HG03108 (cell line): ENCODE measurements around the gene SETD4.
"Not testable (repeated sequence)": the region's sequence is repeated elsewhere in the genome, so short reads cannot be mapped to it uniquely, and the experiment has no call there.

Source experiments
- ATAC-seq: cut with Tn5 transposase; IDR thresholded peaks from one replicate; pipeline ENCODE4 v1.9.1; 2021; ENCODE audit warnings: moderate library complexity; ENCODE audit not compliant: unreplicated experiment

Gene SETD4

DNA sequence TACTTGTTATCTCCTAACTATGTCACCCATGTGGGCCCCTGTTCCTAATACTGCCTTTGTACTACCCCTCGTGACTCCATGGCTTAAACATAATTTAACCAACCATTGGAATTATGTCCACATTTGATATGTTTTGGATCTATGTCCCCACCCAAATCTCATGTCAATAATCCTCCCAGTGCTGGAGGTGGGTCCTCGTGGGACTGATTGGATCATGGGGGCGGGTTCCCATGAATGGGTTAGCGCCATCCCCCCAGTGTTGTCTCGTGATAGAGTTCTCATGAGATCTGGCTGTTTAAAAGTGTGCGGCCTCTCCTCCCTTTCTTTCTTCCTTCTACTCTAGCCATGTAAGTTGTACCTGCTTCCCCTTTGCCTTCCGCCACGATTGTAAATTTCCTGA is 19.3 kb upstream of the SETD4 start:
- no peak for ATAC-seq

DNA sequence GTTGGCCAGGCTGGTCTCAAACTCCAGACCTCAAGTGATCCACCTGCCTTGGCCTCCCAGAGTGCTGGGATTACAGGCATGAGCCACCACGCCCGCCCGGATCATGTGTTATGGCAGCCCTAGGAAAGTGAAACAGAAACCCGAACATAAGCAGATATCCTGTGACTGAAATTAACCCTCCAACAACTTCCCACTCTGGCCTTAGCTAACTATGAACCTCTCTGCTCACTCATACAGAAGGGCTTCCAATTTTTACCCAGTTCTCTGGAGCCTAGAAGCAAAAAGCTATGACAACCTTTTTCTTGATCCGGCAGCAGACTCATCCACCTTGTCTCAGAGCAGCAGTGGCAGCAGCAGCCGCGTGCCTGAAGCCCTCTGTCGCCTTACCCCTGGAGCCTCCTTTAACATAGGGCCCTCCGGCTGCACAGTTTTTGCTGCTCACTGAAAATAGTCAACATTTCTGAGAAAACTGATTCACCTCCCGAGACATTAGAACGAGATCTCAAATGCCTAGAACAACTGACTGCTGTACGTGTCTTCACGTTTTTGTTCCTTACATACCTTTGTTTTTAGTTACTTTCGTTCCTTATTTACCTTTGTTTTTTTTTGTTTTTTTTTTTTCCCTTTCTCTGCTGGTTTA is 18.8 kb upstream of the SETD4 start:
- ATAC-seq = no peak

DNA sequence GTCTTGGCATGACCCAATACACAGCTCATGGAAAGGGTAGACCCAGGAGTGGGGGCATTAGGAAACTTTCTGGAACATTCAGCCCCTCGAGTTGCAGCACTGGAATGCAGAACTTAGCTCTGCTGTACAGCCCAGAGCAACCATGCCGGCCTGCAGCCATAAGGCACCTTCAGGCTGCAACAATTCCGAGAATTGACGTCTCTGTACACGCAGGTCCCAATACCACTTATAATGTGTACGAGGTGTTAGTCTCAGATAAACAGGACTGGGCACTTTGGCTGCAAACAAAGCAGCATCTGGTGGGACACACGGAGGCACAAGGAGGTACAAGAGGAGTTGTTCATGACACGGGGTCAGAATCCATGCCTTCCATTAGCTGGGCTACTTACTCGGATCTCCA is 17.4 kb upstream of the SETD4 start:
- ATAC-seq = no peak

DNA sequence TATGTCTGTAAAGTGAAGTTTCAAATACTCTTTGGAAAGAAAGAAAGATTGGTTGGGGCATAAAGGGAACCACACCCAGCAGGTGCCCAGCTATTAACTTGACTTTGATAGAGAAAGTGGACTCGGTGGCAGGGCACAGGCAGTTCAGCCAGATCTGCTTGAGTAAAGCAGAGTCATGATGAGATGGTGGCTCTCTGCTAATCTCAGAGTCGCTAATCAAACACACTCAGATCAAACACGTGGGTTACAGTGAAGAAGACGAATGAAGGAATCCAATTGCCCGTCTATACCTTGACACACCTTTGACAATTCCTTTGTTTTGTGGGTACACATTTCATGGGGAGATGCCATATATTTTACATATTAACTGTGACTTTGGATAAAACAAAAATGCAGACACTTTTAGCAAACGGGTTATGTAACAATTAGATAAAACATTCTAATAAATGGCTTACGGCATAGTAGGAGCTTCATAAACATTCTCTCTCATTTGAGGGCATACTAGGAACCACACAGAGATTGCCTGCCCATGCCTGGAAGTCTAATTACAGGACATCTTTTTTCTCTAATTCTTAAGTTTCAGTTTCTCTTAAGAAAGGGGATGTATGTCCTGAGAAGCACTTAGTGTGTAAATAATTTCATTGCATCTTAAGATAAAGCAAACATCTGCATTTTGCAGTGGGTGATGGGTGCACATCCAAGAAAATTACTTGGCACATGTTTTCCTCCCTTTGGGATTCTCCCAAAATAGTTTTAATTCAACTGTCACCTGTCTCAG is 16.7 kb upstream of the SETD4 start:
- ATAC-seq = no peak

DNA sequence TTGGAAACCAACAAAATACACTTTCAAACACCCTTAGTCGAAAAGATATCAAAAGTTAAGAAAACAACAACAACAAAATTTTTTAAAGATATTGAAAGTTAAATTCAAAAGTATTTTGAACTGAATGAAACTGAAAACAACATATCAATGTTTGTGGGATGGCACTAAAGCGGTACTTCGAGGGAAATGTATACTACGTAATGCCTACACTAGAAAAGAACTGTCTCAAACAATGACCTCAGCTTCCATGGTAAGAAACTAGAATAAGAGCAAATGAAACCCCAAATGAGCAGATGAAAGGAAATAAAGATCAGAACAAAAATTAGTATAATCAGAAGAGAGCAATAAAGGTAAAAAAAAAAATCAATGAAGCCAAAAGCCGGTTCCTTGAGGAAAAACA is 15.6 kb upstream of the SETD4 start:
- no peak for ATAC-seq

DNA sequence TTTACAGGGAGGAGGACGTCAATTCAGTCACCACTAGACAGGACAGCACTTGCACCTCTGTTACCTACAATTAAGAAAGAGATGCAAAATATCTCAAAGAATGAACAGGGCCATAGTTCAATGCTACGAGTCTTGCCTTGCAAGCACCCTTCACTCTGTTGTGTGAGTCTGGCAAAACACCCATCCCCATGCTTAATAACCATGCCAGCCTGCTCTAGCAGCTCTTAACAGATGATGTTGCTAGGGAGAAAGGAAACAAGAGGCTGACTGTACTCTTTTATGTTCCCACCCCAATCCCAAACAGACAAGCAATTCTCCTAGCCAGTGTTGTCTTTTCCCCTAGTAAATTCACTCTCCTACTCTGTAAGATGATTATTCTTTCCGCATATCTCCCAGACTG is 14.8 kb upstream of the SETD4 start:
- no peak for ATAC-seq

DNA sequence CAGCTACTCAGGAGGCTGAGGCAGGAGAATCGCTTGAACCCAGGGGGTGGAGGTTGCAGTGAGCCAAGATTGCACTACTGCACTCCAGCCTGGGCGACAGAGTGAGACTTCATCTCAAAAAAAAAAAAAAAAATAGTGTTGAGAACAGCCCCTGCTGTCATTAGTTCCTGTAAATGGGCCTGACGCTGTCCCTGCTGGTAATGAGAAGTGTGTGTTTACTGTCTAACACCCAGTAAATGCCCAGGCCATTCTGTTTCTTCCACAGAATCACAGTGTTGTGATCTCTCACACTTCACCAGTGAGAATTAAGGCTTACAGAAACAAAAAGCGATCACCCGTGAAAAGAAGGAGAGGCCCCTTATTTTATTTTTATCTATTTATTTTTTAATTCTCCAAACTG is 13.6 kb upstream of the SETD4 start:
- ATAC-seq = not testable (repeated sequence)

DNA sequence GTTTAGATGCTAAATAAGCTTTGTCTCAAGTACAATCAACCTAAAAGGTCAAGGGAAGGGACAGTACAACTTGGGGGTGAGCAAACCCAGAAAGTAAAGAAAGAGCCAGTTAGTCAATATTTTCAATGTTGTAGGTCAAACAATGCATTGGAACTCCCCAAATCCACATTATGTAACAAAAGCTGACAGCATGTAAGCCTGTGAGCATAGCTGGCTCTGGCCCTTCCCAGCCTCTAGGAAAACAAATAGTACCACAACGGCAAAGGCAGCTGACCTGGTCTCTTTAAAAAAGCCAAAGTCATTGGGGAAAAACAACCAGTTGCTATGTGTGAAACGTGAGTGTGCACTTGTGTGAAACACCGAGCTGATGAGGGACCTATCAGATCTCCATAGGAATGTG is 12.9 kb upstream of the SETD4 start:
- no peak for ATAC-seq

DNA sequence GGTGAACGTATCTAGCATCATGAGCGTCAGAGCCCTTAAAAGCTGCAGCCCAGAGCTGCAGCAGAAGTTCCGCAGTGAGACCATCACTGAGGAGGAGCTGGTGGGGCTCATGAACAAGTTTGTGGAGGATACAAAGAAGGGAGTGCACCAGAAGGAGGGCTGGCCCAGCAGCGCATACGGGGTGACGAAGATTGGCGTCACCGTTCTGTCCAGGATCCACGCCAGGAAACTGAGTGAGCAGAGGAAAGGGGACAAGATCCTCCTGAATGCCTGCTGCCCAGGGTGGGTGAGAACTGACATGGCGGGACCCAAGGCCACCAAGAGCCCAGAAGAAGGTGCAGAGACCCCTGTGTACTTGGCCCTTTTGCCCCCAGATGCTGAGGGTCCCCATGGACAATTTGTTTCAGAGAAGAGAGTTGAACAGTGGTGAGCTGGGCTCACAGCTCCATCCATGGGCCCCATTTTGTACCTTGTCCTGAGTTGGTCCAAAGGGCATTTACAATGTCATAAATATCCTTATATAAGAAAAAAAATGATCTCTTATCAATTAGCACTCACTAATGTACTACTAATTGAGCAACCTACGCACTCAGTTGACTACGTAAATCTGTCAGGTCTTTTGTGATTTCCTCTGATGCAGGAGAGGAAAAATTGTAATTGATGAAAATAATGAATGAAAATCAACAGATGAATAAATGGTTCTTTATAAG is 12.3 kb upstream of the SETD4 start:
- no peak for ATAC-seq

DNA sequence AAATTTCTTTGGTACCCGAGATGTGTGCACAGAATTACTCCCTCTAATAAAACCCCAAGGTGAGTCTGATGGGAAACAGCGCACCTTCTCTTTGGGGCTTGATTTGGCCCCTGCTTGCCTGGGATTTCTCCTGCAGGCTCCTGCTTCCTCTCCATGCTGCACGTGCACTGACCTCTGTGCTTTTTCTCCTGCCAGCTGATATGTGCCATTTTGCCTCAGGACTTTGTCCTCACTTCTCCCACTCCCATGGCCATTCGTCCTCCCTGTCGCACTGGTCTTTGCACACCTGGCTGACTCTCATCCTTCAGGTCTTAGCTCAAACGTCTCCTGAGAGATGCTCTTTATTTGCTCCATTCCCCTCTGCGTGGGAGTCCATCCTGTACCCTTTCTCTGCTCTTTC is 10.7 kb upstream of the SETD4 start:
- ATAC-seq = no peak

DNA sequence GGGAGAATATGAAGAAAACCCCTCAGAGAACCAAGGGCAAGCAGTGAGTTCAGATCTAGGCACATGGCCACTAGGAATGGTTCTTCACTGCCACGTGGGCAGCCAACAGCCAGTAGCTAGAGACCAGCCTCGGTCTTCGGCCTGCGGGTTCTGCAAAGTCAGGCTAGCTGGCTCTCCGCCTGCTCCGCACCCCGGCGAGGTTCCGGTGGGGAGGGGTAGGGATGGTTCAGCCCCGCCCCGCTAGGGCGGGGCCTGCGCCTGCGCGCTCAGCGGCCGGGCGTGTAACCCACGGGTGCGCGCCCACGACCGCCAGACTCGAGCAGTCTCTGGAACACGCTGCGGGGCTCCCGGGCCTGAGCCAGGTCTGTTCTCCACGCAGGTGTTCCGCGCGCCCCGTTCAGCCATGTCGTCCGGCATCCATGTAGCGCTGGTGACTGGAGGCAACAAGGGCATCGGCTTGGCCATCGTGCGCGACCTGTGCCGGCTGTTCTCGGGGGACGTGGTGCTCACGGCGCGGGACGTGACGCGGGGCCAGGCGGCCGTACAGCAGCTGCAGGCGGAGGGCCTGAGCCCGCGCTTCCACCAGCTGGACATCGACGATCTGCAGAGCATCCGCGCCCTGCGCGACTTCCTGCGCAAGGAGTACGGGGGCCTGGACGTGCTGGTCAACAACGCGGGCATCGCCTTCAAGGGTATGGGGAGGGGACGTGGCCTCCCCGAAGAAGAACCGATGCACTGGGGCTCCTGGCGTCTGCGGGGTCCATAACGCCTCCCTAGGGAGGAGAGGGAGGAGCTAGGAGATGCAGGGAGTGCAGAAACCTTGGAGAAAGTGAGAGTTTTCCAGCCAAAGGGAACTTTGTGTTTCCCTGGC is 9.6 kb upstream of the SETD4 start, which contains the start of gene CBR1:
Gene CBR1, plus strand, starts transcription at position 312 of the 871 bp plus-strand sequence. Its CDS starts 92 bp downstream, at position 404.
- peak; percentile 95 for ATAC-seq

DNA sequence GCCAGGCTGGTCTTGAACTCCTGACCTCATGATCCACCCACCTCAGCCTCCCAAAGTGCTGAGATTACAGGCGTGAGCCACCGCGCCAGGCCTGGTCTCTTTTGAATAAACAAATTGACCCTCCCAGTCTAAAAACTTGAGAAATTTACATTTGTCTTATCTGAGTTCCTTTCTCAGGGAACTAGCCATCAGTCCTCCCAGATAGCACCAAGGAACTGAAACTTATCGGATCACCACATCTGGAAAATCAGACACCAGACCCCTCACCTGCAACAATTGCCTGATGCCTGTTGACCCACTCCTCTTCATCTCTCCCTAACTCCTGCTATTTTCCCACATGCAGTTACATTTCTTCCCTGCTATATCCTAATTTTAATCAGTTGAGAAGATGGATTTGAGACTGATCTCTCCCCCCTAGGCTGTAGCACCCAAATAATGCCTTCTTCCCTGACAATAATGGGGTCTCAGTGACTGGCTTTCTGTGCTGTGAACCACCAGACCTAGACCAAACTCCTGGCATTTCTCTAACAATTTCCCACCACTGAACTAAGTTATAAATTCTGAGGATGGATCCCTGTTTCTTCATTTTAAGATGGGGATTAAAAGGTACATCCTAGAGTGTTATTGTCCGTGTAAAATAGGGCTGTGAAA is 8.5 kb upstream of the SETD4 start:
- ATAC-seq = no peak

DNA sequence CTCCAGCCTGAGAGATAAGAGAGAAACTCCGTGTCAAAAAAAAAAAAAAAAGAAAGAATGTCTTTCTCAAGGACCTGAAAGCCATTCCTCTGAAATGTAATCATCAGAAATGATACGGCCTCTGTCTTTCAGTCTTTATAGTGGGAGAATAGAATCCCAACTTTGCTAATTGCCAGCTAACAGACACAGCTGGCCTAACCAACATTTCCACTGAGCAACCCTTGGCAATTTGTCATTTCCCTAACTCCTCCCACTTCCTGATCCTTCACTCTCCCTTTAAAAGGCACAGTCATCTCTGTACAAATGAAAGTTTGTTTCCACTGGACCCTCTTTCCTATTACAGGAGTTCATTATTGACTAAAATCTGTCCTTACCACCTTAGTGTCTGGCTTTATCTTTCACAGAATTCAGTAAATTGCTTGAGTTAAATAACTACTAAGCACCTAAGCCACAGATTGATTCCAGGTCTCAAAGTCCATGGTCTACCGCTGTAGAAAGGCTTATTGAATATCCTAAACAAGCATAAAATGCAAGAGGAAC is 5.2 kb upstream of the SETD4 start:
- ATAC-seq = no peak

DNA sequence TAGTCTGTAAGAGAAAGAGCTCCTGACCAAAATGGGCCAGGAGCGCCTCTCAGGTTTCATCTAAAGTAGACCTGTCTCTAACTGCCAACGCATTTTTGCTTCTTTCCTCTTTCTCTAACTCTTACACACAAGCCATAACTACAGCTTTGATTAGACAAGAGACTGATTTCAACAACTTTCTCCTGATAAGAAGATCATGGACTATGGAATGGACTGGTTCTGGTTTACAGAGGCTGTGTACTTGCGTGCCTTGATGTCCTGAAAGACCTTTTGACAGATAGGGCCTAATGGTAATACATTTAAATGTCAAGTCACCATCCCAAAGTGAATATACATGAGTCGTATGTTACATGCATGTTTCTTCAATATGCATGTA is 3.7 kb upstream of the SETD4 start:
- ATAC-seq = no peak

DNA sequence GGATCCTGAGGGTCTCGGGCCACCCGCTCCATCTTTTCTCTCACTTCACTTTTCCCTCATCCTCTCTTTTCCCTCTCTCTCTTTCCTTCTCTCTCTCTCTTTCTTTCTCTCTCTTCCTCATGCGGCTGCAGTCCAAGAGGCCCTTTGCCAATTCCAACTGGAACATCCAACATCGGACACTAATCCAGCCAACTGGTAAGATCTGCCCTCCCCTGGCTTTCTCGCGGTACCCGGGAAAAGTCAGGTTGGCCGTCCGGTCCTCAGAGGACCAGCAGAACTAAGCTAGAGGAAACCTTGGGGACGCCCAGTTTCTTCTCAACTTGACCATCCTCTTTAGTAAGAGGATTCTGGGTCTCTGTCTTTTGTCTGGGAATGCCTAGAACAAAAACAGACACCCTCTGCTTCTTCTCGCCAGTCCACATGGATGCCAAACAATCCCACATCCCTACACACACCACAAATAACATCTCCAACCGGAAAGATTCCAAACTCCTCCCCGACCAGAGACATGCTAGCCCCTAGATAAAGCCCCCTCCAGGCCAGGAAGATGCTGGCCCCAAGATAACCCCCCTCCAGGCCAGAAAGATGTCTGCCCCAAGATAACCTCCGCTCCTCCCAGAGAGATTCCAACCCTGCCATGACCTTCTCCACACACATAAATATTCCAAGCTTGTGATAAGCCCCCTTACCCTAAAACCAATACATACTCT is 3.2 kb upstream of the SETD4 start:
- no peak for ATAC-seq

DNA sequence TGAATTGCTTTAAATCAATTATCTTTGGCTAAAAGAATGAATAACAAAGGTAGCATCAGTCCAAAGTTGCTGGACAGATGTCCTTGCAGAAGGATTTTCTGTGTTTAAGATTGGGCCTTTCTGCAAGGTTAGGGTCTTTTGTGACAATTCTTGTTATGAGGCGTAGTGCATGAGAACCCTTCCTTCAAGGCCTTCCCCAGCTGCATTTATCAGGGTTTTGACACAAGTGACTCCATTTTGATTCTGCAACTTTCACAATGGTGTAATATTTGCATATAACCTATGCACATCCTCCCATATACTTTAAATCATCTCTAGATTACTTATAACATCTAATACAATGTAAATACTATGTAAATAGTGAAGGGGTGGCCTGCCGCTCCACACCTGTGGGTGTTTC is 1.1 kb upstream of the SETD4 start:
- no peak for ATAC-seq

DNA sequence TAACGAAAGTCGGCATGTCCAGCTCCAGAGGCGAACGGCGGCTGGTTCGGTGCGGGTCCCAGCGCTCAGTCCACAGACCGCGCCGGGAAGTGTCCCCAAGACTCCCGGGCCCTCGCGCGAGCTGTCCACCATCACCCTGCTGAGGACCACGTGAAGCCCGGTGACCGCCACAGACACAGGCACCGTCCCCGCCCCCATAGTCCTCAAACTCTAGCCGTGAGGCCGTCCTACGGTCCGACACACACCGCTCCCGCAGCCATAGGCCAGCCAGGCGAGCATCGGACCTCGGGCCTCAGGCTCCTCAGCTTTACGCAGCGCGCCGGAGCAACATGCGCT is 535 bp downstream of the SETD4 start:
- ATAC-seq = peak; percentile 29

DNA sequence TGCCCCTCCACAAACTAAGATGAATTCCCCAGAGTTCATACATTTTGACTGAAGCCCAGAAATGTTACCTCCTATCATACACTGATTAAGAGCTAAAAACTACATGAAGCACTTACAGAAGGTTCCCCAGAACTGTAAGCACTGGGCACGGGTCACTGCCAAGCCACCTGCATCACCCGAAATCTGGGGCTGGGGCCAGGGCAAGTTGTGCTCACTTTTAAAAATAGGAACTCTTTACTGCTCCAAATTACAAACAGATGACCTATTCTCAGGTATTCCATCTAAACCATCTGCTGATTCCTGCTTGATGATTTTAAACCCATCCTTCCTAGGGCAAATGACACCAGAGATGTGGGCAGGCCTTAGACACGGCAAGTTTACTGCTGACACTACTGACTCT is 4.8 kb downstream of the SETD4 start:
- ATAC-seq = no peak

DNA sequence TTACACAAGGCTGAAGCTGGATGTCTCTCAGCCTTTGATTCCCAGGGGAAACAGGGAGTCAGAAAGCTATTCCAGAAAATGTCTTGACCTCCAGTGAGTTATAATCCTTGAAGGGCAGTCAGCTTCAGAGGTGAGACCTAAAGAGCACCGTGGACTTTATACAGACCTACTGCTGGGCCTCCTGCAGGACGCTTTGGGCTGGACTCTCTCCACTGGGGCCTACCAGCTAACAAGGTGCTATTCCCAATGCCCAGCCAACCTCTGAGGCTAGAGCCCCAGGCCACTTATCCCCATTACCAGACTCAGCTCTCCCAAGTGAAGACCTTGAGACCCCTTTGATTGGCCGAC is 6.6 kb downstream of the SETD4 start:
- no peak for ATAC-seq
